Left kidney (tissue), 2 donors: Measurements from ENCODE around the gene AFF2. TPM values are rescaled to one million over a fixed set of nuclear protein-coding genes. Genes with fewer than 3 reads are reported as not detected.

Source experiments
- DNase-seq: peaks from one replicate; pipeline ENCODE4 v3.0.0-alpha.2; 2013
- polyA plus RNA-seq: library from polyadenylated mRNA; unstranded; fragments of 120-200 nt; gene quantifications from one replicate; pipeline ENCODE4 v1.2.1, GENCODE V29; 2013; ENCODE audit not compliant: insufficient read length

AFF2 gene
- polyA plus RNA-seq, 1 donor: 6.5 TPM

DNA sequence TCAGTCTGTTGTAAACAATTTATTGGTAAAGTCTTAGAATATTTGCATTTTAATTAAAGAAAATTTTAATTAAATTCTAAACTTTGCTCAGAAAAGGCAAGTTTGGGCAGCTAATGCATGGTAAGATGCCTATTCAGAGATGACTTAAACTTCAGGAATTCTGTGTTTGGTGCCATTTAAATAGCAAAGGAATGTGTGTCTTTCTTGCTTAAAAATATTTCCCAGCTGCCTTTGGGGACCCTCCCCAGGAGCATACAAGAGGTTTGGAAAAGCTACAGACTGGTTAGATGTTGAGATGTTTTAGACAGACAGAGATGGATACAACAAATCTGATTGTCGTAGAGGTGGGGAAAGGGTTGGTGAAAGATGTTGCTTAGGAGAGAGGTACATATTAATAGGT lies 36.5 kb downstream of the AFF2 start:
- no peak for DNase-seq

DNA sequence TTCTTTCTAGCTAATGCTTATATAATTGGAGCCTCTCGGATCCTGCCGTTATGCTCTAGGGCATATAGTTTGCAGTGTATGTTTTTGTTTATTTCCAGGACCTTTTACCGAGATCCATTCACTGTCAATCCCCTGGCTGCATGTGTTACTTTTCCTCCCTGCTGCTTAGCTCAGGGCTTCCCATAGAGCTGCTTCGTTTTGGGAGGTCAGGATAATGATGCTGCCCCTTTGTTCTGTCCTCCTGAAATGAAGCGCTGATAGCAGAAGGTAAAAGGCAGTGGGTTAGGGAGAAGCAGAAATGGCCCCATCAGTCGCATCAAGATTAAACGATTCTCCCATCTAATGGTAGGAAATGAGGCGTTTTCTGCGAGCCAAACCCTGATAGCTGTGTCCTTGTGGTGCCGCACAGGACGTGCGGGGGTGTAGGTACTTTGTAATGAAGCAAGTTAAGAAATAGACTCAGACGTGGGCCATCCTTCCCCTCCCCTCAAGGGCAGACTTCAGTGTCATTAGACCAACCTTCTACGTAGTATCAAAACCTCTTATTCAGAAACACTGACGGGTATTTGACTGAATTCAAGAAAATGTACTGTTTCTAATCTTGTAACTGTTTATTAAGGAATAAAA lies 37.3 kb downstream of the AFF2 start:
- DNase-seq: no peak

DNA sequence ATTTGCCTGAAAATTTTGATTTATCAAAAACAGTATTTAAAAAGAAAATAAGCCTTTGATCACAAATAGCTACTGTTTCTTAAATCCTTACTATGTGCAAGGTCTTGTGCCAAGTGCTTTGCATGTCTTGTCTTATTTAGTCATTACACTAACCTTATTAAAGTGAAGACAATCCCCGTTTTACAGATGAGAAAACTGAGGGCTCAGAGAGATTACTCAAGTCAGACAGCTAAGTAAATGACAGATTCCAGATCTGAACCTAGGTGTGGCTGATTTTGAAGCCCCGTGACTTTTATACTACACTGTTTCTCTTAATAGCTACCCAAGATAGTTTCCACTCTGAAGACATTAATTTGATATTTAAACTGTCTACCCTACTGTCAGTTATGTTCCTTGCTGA lies 38.2 kb downstream of the AFF2 start:
- DNase-seq: no peak

DNA sequence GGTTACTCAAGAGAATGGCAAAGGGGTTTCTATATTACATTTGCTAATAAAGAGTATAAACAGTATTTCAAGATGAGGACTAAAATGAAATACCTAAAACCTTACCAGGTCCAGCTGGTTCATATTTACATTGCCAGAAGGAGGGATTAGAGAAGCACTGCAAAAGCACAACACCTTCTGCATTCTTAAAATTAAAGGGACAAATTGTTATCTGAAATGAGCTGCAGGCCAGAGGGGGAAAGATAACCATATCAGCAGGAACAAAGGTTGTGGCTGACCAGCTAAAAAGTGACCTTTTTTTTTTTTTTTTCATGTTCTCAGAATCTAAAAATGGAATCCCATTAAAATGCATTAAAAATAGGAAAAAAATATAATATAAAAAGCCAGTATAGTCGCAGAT lies 39.7 kb downstream of the AFF2 start:
- DNase-seq: no peak

DNA sequence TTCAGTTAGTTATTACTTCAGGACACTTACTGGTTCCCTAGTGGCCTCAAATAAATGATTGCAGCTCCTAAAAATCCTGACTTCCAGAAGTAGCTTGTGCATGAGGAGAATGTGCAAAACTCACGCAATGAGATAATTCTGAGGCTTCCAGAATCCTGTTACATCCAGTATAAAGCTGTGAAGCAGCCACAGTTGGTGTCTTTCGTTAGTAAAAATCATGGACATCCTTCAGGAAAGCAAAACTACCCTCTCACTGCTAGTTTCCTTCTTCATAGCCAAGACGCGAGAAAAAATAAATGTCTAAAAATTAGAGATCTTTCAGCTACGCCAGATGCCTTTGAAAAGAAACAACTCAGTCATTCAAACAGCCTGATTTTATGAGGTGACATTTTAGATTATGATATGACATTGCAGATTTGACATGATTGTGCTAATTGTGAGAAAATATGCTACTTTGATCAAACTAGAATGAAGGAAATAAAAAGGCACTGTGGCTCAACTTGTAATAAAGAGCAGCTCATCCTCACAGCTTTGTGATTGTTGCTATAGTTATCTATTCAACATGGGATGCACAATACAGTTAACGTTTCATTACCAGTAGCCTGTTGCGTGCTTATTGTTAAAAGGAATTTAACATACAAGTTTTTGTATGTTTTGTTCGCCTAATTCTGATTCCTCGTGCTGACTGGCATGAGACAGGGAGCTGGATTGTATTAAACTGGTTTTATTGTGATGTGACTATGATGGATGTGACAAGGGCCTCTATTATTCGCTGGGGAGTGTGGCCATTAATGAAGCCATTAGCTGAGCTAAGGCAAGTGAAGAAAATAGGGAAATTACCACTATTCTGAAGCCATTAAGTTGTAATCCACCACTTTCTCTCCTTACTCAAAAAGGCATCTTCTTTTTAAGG lies 40.5 kb downstream of the AFF2 start:
- DNase-seq: no peak

DNA sequence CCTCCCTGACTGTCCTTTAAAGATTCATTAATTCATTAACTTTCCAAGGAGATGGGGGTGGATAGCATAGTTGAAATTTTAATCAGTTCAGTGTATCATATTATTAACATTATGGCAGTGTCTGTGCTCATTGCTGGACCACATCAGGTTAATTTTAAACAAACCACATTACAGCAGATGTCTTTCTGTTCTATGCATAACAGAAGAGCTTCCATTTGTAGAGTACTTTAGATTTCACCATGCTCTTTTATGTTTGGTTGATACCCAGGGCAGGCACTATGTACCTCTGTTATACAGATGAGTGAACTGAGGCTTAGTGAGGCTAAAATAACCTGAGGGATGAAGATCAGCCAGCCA lies 41.1 kb downstream of the AFF2 start:
- DNase-seq: no peak

DNA sequence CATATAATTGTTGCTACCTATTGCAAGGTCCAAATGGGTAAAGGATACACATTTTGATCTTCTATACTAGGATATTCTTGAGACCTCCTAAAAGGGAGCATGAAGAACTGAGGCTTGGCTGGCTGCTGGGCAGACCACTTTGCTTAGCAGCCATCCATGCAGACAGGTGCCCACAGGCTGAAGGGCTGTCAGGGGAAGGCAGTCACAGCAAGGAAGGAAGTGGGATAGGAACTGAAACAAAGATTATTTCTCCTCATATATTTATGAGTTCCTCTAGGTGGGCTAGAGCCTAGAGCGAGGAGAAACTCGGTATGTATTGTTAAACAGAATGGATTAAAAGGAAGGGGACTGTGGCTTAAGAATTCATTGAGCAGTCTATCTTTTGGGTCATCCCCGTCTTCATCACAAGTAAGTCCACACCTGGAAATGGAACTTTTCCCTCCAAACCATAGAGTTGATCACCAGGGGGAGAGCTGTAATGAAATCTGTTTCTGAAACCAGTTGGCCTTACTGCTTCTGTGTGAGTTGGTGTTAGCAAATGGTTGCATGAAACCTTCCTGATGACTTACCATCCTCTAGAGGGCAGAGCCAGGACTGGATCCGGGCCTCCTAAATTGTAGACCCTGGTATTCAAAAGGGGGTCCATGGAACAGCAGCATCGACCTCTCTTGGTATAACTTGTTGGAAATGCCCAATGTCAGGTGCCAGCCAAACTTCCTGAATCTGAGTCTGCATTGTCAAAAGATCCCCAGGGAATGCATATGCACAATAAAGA lies 42.3 kb downstream of the AFF2 start:
- no peak for DNase-seq

DNA sequence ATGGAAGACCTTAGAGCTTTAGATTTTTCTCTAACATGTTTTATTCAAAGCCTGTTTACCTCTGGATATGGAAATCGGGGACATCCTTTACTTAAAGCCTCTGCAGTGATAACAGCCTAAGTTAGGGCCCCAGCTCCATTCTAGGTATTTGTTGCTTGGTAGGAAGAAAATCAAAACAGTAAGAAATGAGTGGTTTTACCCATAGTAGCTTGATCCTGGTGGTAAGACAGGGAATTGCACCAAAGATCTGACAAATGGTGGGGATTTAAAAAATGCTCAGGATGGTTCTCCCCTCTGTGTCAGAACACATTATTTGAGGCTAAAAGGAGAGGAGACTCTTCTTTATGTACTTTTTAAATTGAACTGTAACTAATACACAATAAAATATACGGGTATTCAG lies 52.4 kb downstream of the AFF2 start:
- no peak for DNase-seq

DNA sequence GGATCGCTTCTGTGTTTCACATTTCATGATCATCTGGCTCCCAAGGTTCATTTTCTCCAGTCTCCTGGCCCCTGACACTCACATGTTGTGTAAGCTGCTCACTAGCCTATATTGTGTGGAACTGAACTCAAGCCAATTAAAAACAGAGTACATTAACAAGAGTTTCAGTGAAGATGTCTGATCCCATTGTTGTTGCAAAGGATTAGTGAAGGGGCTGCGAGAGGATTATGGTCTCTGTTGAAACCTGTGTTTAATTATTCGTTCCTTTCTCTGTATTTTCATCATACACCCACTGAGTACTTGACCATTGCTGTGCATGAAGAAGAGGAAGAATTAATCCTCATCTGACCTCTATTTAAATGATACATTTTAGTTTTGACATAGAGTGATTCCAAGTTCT lies 54.7 kb downstream of the AFF2 start:
- DNase-seq: no peak

DNA sequence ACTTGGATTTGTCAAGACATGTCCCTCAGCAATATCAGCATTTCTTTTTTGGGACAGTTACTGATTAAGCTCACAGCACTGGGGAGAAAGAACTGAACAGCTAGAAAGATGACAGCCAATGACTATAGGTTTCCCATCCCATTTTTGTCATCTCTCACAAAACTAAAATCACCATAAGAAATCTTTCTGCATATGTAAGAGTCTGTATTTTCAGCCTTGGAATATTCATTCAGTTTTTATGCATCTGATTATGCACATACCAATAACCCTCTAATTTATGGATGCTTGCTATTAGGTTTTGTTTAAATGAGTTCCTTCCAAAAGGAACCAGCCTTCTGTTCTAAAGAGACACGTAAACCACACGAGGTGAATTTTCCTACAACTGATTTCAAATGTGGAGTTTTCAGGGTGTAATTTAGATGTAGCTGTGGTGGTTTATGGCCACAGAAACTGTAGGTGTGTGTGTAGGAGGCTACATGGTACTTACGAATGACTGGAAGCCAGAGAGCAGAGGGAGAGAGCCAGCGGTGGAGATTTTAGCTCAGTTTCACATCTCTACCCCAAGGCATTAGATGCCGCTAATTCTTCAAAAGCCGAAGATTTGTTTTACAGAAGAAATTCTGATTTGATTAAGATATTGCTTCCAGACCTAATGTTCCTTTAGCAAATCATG lies 55.3 kb downstream of the AFF2 start:
- no peak for DNase-seq

DNA sequence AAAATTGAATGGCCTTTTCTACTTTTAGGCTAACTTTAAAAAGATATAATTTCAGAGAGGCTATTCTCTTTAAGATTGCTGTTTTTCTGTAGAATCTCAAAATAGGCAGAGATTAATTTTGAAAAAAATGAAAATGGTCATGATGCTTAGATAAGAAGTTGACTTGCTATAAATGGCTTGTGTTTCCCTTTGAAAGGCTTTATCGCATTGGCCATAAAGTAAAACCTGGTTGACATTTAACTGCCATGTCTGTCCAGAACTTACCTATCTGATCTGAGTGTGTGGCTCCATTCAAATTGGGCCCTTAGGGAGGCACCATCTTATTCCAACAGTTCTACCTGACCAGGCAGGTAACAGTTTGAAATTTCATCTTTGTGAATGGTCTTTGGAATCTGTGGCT lies 56.1 kb downstream of the AFF2 start:
- DNase-seq: no peak

DNA sequence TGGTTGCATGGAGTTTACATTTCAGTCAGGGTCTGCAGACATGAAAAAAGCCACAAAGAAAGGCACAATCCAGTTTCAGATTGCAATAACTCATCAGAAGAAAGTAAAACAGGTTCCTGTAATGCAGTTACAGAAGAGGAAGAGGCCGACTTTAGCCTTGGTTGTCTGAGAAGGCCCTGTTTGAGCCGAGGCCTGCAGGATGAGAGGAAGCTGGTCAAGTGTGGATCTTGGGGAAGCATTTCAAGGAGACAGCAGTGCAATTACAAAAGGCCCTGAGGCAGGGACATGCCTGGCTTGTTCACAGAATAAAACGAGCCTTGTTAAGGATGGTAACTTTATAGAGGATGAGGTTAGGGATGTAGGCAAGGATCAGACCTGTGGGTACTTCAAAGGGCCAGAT lies 62.4 kb downstream of the AFF2 start:
- no peak for DNase-seq

DNA sequence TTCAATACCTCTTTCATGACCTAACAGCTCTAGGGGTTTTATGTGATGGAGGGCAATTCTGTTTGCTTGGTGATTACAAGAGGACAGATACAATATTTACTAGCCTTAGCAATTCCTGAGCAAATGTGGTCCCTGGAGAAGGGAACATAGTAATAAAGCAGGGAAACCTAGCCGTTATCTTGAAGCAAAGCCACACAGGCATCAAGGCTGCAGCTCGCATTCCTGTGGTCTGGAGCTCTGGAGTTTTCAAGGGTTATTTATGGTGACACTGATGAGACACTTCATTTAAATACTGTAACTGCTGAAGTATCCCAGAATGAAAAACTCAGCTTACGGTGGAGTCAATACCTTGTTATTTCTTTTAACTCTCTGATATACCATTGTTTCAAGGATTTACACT lies 66.8 kb downstream of the AFF2 start:
- DNase-seq: peak; percentile 11

DNA sequence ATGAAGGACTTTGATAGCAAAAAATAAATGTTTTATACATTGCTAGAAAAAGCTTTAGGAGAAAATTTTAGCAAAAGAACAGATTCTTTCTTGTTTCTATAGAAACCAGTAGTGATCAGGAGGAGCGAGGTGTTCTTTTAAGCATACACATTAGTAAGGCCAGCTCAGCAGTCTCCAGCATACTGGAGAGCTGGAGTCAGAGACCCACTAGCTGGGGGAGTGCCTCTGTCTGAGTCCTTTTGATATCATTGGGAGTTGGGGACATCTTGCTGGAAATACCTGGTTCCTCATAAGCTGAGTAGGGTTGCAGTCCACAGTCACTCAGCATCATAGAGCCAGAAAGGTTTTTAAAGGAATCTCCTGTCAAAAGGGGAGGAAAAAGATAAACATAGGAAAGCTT lies 67.4 kb downstream of the AFF2 start:
- DNase-seq: no peak

DNA sequence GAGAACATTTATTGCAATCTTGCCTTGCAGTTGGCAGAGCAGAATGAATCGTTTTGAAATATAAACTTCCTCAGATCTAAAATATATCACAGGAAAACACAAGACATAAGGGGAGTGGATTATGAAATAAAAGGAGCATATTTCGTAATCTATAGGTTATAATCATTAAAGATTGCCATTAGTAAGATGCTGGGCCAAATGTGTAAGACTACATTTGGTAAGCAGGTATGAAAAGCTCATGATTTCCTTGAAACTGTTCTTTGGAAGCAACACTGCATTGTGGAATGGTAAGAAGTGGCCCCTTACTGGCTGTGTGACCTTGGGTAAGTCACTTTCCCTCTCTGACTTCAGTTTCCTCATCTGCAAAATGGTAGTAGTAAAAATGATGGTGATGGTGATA lies 68.3 kb downstream of the AFF2 start:
- DNase-seq: no peak

DNA sequence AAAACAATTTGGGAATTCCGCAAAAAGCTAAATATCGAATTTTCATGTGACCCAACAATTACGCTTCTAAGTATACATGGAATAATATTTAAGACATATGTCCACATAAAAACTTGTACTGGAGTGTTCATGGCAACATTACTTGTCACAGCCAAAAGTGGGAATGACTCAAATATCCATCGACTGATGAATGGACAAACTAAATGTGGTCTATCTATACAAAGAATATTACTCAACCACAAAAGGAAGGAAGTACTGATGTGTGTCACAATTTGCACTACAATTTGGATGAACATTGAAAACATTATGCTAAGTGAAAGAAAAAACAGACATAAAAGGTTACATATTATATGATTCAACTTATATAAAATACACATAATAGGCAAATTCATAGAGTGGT lies 71.9 kb downstream of the AFF2 start:
- no peak for DNase-seq

DNA sequence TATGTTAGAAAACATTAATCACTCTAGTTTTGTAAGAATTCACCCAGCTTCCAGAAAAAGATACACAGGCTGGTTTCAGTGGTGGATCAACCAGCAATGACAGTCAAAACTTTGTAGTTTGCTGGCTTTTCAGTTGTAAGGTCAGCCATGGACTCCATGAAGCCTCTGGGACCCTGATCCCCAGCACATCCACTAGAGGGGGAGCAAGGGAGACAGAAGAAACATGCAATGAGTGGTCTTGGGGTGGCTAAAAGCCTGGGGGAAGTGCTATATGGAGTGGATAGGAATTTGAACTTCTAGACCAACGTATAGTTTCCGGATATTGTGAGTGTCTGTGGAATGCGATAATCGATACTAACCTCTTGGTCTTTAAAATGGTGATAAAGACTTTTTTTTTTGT lies 72.7 kb downstream of the AFF2 start:
- no peak for DNase-seq

DNA sequence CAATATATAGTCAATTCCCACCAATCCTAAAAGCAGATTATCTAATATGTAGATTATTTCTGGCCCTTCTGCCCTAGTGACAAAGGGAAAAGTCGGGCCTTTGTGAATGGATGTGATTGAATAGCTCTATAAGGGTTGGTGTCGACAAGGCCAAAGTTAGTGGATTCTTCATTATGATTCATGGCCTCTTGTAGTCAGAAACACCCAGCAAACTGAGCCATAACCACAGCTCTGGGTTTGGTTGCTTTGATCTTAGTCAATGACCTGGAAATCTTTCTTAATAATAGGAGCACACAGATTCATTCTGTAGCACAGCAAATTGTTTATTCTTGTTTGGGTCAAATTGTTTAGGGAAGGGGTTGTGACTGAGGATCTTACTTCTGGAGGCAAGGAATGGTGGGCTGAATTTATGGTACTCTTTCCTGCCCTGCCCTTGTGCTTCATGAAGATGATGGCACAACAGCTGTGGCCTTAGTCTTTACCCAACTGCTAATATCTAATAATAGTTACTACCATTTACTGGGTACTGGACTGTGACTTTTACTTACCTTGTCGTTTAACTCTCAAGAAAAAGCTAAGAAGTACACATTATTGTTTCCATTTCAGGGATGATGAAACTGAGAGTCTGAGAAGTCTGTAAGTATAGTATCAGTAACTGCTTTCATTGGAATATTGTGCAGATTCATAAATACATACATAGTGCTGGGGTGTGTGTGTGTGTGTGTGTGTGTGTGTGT lies 74.0 kb downstream of the AFF2 start:
- DNase-seq: no peak

DNA sequence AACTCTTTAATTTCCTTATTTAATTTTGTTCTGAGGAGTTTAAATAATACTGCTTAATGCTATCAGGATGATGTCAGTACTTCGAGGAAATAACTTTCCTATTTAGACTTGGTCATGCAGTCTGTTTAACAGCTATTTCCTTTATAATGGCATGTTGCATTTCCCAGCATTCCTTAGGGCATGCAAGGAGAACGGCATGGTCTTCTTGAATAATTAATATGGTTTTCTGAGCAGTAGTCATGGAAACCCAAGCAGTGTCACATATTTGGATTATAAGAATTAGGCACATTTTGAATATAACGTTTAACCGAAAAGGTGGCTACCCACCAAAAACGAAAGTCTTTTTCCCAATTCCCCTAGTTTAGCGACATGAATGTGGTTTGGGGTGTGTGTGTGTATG lies 76.0 kb downstream of the AFF2 start:
- DNase-seq: no peak

DNA sequence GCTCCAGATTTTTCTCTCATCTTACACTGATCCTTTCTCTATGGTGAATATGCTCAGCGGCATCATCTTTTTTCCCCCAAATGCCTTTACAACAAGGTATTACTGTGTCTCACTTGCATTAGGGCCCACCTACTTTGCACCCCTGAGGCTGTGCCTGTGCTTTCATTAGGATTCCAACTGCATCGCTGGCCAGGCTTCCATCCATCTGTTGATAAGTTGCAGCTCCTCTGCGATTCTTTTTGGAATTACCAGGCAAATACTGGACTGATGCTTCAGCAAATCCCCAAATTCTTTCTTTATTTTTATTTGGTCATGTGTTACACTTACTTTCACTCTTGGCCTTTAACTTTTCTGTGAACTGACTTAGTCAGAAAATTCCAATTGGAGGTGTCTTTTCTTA lies 77.3 kb downstream of the AFF2 start:
- DNase-seq: no peak

DNA sequence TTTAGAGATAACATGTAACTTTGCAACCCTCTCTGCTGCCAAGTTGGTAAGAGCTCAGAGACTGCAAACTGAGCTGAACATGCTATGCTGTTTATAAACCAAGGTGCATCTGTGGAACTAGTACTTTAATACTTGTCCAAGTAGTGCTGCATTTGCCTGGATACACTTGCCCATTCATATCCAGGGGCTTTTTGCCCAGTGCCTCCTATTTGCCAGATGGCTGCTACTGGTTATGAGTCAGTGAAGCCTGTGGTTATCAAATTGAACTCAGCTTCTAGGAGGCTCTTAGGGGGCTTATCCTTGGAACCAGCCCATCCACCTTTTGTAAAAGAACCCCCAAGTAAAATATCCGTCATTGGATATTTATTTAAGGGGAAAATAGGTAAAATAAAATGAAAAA lies 79.6 kb downstream of the AFF2 start:
- no peak for DNase-seq

DNA sequence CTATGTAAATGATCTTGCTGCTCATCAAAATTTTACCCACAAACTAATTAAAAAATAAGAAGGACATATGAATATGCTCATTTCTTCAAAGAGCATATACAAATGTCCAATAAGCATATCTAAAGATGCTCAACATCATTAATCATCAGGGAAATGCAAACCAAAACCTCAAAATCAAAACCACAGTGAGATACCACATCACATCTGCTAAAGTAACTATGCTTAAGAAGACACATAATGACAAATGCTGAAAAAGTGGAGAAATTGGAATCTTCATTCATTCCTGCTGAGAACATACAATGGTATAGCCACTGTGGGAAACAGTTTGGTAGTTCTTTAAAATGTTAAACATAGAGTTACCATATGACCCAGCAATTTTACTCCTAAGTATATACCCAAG lies 81.9 kb downstream of the AFF2 start:
- DNase-seq: no peak
